HepG2 (cell line): ENCODE measurements around the gene LRRC51. TPM values are rescaled to one million over a fixed set of nuclear protein-coding genes. Genes with fewer than 3 reads are reported as not detected.

Source experiments
- DNMT3B ChIP-seq: conservative IDR thresholded peaks from 2 replicates; pipeline ENCODE4 v1.6.1; 2016; ENCODE audit warnings: missing biosample characterization, control low read depth
- GABPB1 ChIP-seq: IDR thresholded peaks from 2 replicates; pipeline ENCODE4 v1.6.1; 2016; ENCODE audit warnings: mild to moderate bottlenecking, missing genetic modification reagents, moderate library complexity, missing compliant biosample characterization
- ISL2 ChIP-seq: sonication (generic); formaldehyde crosslinking; IDR thresholded peaks from 2 replicates; pipeline ENCODE4 v1.5.0; 2020; ENCODE audit warnings: missing genetic modification reagents
- SIN3A ChIP-seq: IDR thresholded peaks from 2 replicates; pipeline ENCODE4 v1.6.1; 2011; ENCODE audit warnings: low read depth, mild to moderate bottlenecking, control low read depth, low read length, borderline replicate concordance
- STAG1 ChIP-seq: sonication (generic); formaldehyde crosslinking; IDR thresholded peaks from 2 replicates; pipeline ENCODE4 v1.4.0; 2020; ENCODE audit warnings: missing genetic modification reagents
- ZNF143 ChIP-seq: sonication (generic); formaldehyde crosslinking; IDR thresholded peaks from 2 replicates; pipeline ENCODE4 v1.4.0; 2020; ENCODE audit warnings: missing genetic modification reagents
- ZNF343 ChIP-seq: sonication (generic); formaldehyde crosslinking; IDR thresholded peaks from 2 replicates; pipeline ENCODE4 v1.4.0; 2020; ENCODE audit warnings: mild to moderate bottlenecking, missing genetic modification reagents
- ZNF567 ChIP-seq: sonication (generic); formaldehyde crosslinking; IDR thresholded peaks from 2 replicates; pipeline ENCODE4 v1.8.1; 2023; ENCODE audit warnings: mild to moderate bottlenecking, missing genetic modification reagents, borderline replicate concordance
- ZNF572 ChIP-seq: sonication (generic); formaldehyde crosslinking; IDR thresholded peaks from 2 replicates; pipeline ENCODE4 v1.5.1; 2020; ENCODE audit warnings: mild to moderate bottlenecking, missing genetic modification reagents
- ZNF614 ChIP-seq: IDR thresholded peaks from 2 replicates; pipeline ENCODE4 v1.6.1; 2018; ENCODE audit warnings: missing biosample characterization, missing genetic modification reagents, inconsistent platforms, borderline replicate concordance
- ZNF7 ChIP-seq: IDR thresholded peaks from 2 replicates; pipeline ENCODE4 v1.6.1; 2016; ENCODE audit warnings: missing biosample characterization, missing genetic modification reagents
- ZNF761 ChIP-seq: sonication (generic); formaldehyde crosslinking; conservative IDR thresholded peaks from 2 replicates; pipeline ENCODE4 v1.4.0; 2020; ENCODE audit warnings: mild to moderate bottlenecking, missing genetic modification reagents
- polyA plus RNA-seq, 8 experiments: library from polyadenylated mRNA; depleted of rRNA in 3 of 8; stranded (reverse) in 7 of 8; unstranded in 1 of 8; fragments of >200 nt; fragmentation: Illumina TruSeq in 4 of 8; extraction: Trizol in 4 of 8; gene quantifications; 2 replicates each; pipeline versions ENCODE4 v1.2.1 to v1.2.3, GENCODE V29; 2011 to 2016; ENCODE audit warnings: low read depth in 4 of 8, missing spikeins in 1 of 8, mixed read lengths in 1 of 8; ENCODE audit not compliant: insufficient read depth in 1 of 8
- total RNA-seq, 5 experiments: library from RNA; depleted of rRNA; stranded (reverse); fragments of >200 nt; fragmentation: Illumina TruSeq; extraction: Trizol; gene quantifications; 2 replicates each; pipeline ENCODE4 v1.2.3, GENCODE V29; 2016; ENCODE audit warnings: low read depth in 1 of 5
- TF ChIP-seq, protein P1 (sequence below): sonication (generic); formaldehyde crosslinking; IDR thresholded peaks from 2 replicates; pipeline ENCODE4 v1.4.0; 2020; ENCODE audit warnings: mild to moderate bottlenecking, low read depth, missing genetic modification reagents
- TF ChIP-seq, protein P2 (sequence below): sonication (generic); formaldehyde crosslinking; IDR thresholded peaks from 2 replicates; pipeline ENCODE4 v1.4.0; 2020; ENCODE audit warnings: mild to moderate bottlenecking, missing genetic modification reagents, borderline replicate concordance
- TF ChIP-seq, protein P3 (sequence below): sonication (generic); formaldehyde crosslinking; IDR thresholded peaks from 2 replicates; pipeline ENCODE4 v1.8.0; 2022; ENCODE audit warnings: missing genetic modification reagents, mild to moderate bottlenecking, inconsistent platforms, borderline replicate concordance
- TF ChIP-seq, protein P4 (sequence below): fragments of 450-650 bp; IDR thresholded peaks from 2 replicates; pipeline ENCODE4 v1.6.1; 2017; ENCODE audit warnings: mild to moderate bottlenecking
- TF ChIP-seq, protein P5 (sequence below): sonication (generic); formaldehyde crosslinking; conservative IDR thresholded peaks from 2 replicates; pipeline ENCODE4 v1.4.0; 2020; ENCODE audit warnings: missing genetic modification reagents
- TF ChIP-seq, protein P6 (sequence below): sonication (generic); formaldehyde crosslinking; IDR thresholded peaks from 2 replicates; pipeline ENCODE4 v1.4.0; 2020; ENCODE audit warnings: missing genetic modification reagents

LRRC51 gene
- total and polyA plus RNA-seq, 2 of the 13 experiments (the other 11 are each of a cell fraction or from before 2014, with no cell fraction given), result 5.3 to 6.0 TPM

DNA sequence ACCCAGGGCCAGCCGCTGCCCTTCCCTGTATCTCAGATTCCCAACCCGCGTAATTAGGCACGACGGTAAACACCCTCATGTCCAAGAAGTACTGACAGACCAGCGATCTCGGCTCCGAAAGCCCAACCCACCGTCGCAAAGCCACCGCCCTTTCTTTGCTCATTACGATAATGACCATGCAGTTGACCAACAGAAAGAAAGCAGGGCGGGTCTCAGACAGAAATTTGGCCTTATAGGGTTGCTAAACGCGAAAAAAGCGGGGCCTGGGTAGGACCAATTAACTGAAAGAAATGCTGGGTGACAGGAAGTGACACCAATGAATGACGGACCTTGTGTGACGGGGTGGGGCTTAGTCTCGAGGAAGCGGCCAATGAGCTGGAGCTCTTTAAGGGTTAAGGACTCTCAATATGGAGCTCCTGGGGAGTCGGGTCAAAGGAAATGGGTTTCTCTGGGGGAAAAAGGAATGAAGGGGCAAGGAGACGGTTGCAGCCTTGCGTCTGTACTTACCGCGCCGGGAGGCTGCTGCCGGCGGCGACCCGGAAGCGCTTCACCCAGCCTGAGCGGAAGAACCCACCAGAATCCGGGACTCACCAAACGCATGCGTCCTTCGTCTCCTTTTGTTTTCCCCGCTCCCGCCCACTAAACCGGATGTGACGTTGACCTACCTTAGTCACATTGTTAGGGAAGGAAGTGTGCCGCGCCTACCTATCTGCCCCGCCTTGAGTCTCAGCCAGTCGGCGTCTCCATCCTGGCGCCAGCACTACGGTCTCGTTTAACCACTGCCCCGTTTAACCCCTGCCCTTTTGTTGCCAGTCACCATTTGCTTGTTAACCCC is 31.7 kb downstream of the LRRC51 start, which contains the start of gene ANAPC15 (continued):
- TF ChIP-seq, protein P1, sequence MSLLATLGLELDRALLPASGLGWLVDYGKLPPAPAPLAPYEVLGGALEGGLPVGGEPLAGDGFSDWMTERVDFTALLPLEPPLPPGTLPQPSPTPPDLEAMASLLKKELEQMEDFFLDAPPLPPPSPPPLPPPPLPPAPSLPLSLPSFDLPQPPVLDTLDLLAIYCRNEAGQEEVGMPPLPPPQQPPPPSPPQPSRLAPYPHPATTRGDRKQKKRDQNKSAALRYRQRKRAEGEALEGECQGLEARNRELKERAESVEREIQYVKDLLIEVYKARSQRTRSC (CRISPR knock-in tag), result no peak
- TF ChIP-seq ZNF567 (CRISPR knock-in tag), result 0 out of 2 replicates have a peak, but pooled peaks have one; percentile 38
- 0 out of 2 replicates have a peak, but pooled peaks have one; percentile 9 for TF ChIP-seq ZNF7 (CRISPR knock-in tag)
- no peak for TF ChIP-seq ZNF572 (CRISPR knock-in tag)
- peak; percentile 55; the same call in 1 of the 2 replicates for TF ChIP-seq ZNF614 (CRISPR knock-in tag)
- TF ChIP-seq ZNF761 (CRISPR knock-in tag), result 0 out of 2 replicates have a peak, but pooled peaks have one; percentile 25
- TF ChIP-seq SIN3A, result peak; percentile 65; the same call in 1 of the 2 replicates
- TF ChIP-seq, protein P2, sequence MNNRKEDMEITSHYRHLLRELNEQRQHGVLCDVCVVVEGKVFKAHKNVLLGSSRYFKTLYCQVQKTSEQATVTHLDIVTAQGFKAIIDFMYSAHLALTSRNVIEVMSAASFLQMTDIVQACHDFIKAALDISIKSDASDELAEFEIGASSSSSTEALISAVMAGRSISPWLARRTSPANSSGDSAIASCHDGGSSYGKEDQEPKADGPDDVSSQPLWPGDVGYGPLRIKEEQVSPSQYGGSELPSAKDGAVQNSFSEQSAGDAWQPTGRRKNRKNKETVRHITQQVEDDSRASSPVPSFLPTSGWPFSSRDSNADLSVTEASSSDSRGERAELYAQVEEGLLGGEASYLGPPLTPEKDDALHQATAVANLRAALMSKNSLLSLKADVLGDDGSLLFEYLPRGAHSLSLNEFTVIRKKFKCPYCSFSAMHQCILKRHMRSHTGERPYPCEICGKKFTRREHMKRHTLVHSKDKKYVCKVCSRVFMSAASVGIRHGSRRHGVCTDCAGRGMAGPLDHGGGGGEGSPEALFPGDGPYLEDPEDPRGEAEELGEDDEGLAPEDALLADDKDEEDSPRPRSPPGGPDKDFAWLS, result no peak
- TF ChIP-seq, protein P3, sequence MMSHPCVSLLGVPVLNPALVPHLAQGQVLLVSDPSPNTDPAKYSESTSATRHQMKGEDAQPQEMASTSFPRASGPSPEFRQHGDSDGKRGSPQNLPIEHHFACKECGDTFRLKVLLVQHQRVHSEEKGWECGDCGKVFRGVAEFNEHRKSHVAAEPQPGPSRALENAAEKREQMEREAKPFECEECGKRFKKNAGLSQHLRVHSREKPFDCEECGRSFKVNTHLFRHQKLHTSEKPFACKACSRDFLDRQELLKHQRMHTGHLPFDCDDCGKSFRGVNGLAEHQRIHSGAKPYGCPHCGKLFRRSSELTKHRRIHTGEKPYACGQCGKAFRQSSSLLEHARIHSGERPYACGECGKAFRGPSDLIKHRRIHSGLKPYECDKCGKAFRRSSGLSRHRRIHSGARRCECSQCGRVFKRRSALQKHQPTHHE, result peak; percentile 8; the same call in 1 of the 2 replicates
- TF ChIP-seq ZNF143 (CRISPR knock-in tag), result peak; percentile 44
- peak; percentile 80; the same call in 1 of the 2 replicates for TF ChIP-seq DNMT3B (CRISPR knock-in tag)
- TF ChIP-seq, protein P4, sequence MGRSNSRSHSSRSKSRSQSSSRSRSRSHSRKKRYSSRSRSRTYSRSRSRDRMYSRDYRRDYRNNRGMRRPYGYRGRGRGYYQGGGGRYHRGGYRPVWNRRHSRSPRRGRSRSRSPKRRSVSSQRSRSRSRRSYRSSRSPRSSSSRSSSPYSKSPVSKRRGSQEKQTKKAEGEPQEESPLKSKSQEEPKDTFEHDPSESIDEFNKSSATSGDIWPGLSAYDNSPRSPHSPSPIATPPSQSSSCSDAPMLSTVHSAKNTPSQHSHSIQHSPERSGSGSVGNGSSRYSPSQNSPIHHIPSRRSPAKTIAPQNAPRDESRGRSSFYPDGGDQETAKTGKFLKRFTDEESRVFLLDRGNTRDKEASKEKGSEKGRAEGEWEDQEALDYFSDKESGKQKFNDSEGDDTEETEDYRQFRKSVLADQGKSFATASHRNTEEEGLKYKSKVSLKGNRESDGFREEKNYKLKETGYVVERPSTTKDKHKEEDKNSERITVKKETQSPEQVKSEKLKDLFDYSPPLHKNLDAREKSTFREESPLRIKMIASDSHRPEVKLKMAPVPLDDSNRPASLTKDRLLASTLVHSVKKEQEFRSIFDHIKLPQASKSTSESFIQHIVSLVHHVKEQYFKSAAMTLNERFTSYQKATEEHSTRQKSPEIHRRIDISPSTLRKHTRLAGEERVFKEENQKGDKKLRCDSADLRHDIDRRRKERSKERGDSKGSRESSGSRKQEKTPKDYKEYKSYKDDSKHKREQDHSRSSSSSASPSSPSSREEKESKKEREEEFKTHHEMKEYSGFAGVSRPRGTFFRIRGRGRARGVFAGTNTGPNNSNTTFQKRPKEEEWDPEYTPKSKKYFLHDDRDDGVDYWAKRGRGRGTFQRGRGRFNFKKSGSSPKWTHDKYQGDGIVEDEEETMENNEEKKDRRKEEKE, result no peak
- peak; percentile 64 for TF ChIP-seq ISL2 (CRISPR knock-in tag)
- 0 out of 2 replicates have a peak, but pooled peaks have one; percentile 12 for TF ChIP-seq STAG1 (CRISPR knock-in tag)
- TF ChIP-seq GABPB1 (CRISPR knock-in tag), result peak; percentile 99
- TF ChIP-seq, protein P5, sequence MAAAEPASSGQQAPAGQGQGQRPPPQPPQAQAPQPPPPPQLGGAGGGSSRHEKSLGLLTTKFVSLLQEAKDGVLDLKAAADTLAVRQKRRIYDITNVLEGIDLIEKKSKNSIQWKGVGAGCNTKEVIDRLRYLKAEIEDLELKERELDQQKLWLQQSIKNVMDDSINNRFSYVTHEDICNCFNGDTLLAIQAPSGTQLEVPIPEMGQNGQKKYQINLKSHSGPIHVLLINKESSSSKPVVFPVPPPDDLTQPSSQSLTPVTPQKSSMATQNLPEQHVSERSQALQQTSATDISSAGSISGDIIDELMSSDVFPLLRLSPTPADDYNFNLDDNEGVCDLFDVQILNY (CRISPR knock-in tag), result 0 out of 2 replicates have a peak, but pooled peaks have one; percentile 53
- no peak for TF ChIP-seq ZNF343 (CRISPR knock-in tag)
- TF ChIP-seq, protein P6, sequence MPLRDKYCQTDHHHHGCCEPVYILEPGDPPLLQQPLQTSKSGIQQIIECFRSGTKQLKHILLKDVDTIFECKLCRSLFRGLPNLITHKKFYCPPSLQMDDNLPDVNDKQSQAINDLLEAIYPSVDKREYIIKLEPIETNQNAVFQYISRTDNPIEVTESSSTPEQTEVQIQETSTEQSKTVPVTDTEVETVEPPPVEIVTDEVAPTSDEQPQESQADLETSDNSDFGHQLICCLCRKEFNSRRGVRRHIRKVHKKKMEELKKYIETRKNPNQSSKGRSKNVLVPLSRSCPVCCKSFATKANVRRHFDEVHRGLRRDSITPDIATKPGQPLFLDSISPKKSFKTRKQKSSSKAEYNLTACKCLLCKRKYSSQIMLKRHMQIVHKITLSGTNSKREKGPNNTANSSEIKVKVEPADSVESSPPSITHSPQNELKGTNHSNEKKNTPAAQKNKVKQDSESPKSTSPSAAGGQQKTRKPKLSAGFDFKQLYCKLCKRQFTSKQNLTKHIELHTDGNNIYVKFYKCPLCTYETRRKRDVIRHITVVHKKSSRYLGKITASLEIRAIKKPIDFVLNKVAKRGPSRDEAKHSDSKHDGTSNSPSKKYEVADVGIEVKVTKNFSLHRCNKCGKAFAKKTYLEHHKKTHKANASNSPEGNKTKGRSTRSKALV, result 0 out of 2 replicates have a peak, but pooled peaks have one; percentile 34
